MM.1S (cell line): ENCODE data around the gene SRSF6.

Source experiments
- DNase-seq: peaks from one replicate; pipeline ENCODE4 v3.0.0-alpha.2; 2015
- H2AFZ ChIP-seq: fragments of 300-600 bp; sonication (generic); 2 replicates; pipeline ENCODE4 v1.6.0; 2016; ENCODE audit warnings: antibody characterized with exemption, low read length
- H3F3A ChIP-seq: fragments of 300-600 bp; sonication (generic); 2 replicates; pipeline ENCODE4 v1.6.1; 2016; ENCODE audit warnings: mild to moderate bottlenecking, antibody characterized with exemption, low read length, moderate library complexity, mixed read lengths; ENCODE audit not compliant: insufficient read depth
- H3K27ac ChIP-seq: fragments of 300-600 bp; sonication (generic); 2 replicates; pipeline ENCODE4 v1.5.1; 2016; ENCODE audit warnings: mild to moderate bottlenecking, low read length
- H3K27me3 ChIP-seq: fragments of 300-600 bp; sonication (generic); replicated peaks from 2 replicates; pipeline ENCODE4 v1.6.0; 2016; ENCODE audit warnings: low read length; ENCODE audit not compliant: insufficient read depth
- H3K36me3 ChIP-seq: fragments of 300-600 bp; sonication (generic); replicated peaks from 2 replicates; pipeline ENCODE4 v1.6.1; 2016; ENCODE audit warnings: mild to moderate bottlenecking, low read length, mixed read lengths; ENCODE audit not compliant: insufficient read depth
- H3K4me1 ChIP-seq: fragments of 300-600 bp; sonication (generic); 2 replicates; pipeline ENCODE4 v1.6.1; 2016; ENCODE audit warnings: low read length, mixed read lengths
- H3K4me2 ChIP-seq: fragments of 300-600 bp; sonication (generic); 2 replicates; pipeline ENCODE4 v1.6.0; 2016; ENCODE audit warnings: low read depth, low read length
- H3K4me3 ChIP-seq: fragments of 300-600 bp; sonication (generic); 2 replicates; pipeline ENCODE4 v1.5.1; 2016; ENCODE audit warnings: low read length, mixed read lengths
- H3K79me2 ChIP-seq: fragments of 300-600 bp; sonication (generic); 2 replicates; pipeline ENCODE4 v1.6.1; 2016; ENCODE audit warnings: mixed run types, low read length, mixed read lengths
- H3K9ac ChIP-seq: fragments of 300-600 bp; sonication (generic); 2 replicates; pipeline ENCODE4 v1.6.1; 2016; ENCODE audit warnings: low read length, mixed read lengths
- H3K9me2 ChIP-seq: fragments of 300-600 bp; sonication (generic); replicated peaks from 2 replicates; pipeline ENCODE4 v1.6.1; 2016; ENCODE audit warnings: mild to moderate bottlenecking, low read length, mixed read lengths; ENCODE audit not compliant: insufficient read depth
- H3K9me3 ChIP-seq: fragments of 300-600 bp; sonication (generic); replicated peaks from 2 replicates; pipeline ENCODE4 v1.6.1; 2016; ENCODE audit warnings: mild to moderate bottlenecking, low read length, mixed read lengths; ENCODE audit not compliant: insufficient read depth
- H4K20me1 ChIP-seq: fragments of 300-600 bp; sonication (generic); 2 replicates; pipeline ENCODE4 v1.6.1; 2016; ENCODE audit warnings: mild to moderate bottlenecking, low read length, moderate library complexity, mixed read lengths; ENCODE audit not compliant: insufficient read depth
- CTCF ChIP-seq: fragments of 300-600 bp; sonication (generic); IDR thresholded peaks from 2 replicates; pipeline ENCODE4 v1.5.1; 2016; ENCODE audit warnings: antibody characterized with exemption, low read length, mixed read lengths
- EZH2 ChIP-seq: fragments of 300-600 bp; sonication (generic); optimal IDR thresholded peaks from 2 replicates; pipeline ENCODE3; 2017; ENCODE audit warnings: low read depth, mild to moderate bottlenecking, antibody characterized with exemption, low read length, mixed read lengths
- EZH2phosphoT487 ChIP-seq: fragments of 300-600 bp; sonication (generic); IDR thresholded peaks from 2 replicates; pipeline ENCODE4 v1.6.1; 2018; ENCODE audit warnings: antibody characterized with exemption, low read length

The SRSF6 gene

GRCh38 chr20:43438578-43439316, 18.9 kb upstream of the SRSF6 start:
- Histone ChIP-seq H2AFZ (no peak overlapping the region; the same call in 1 of the 2 replicates), H4K20me1 (no peaks in the 10 kb centered on the region), H3K4me1 (no peaks in the 10 kb centered on the region), H3K27me3 (no peaks in the 10 kb centered on the region), H3K4me2 (no peak overlapping the region), H3K27ac (no peak overlapping the region), H3K9me2 (no peaks in the 10 kb centered on the region), H3K79me2 (no peaks in the 10 kb centered on the region), H3K9ac (no peak overlapping the region), H3K4me3 (no peak overlapping the region), H3F3A (no peaks in the 10 kb centered on the region), H3K36me3 (no peaks in the 10 kb centered on the region), H3K9me3 (no peaks in the 10 kb centered on the region)
- TF ChIP-seq CTCF (no peak), EZH2 (no peak), EZH2phosphoT487 (no peak)
- no peak for DNase-seq

- H3K9me3 ChIP-seq, result no peaks in the 10 kb centered on the region
- no peaks in the 10 kb centered on the region for H4K20me1 ChIP-seq
- H3K4me1 ChIP-seq, result no peaks in the 10 kb centered on the region
- no peak overlapping the region for H2AFZ ChIP-seq
- no peak overlapping the region for H3K4me3 ChIP-seq
- no peaks in the 10 kb centered on the region for H3K27me3 ChIP-seq
- no peak for TF ChIP-seq EZH2
- no peak for TF ChIP-seq CTCF
- no peaks in the 10 kb centered on the region for H3K36me3 ChIP-seq
- no peak for DNase-seq
- no peaks in the 10 kb centered on the region for H3K79me2 ChIP-seq
- H3K4me2 ChIP-seq, result no peak overlapping the region
- H3K9ac ChIP-seq, result no peak overlapping the region
- no peaks in the 10 kb centered on the region for H3K9me2 ChIP-seq
- H3K27ac ChIP-seq, result no peak overlapping the region
- H3F3A ChIP-seq, result no peaks in the 10 kb centered on the region
Observed at GRCh38 chr20:43440531-43440930, 17.2 kb upstream of the SRSF6 start.

- Histone ChIP-seq H3K9me3 (no peaks in the 10 kb centered on the region), H3K4me3 (no peak overlapping the region), H3F3A (no peaks in the 10 kb centered on the region), H4K20me1 (no peaks in the 10 kb centered on the region), H3K4me2 (no peak overlapping the region), H3K27ac (no peak overlapping the region), H3K9ac (no peak overlapping the region), H2AFZ (no peak overlapping the region), H3K36me3 (no peaks in the 10 kb centered on the region), H3K79me2 (no peaks in the 10 kb centered on the region), H3K9me2 (no peaks in the 10 kb centered on the region), H3K4me1 (no peaks in the 10 kb centered on the region), H3K27me3 (no peaks in the 10 kb centered on the region)
- no peak for DNase-seq
- no peak for TF ChIP-seq CTCF
- no peak for TF ChIP-seq EZH2
- no peak for TF ChIP-seq EZH2phosphoT487
Observed at GRCh38 chr20:43442282-43442880, 15.3 kb upstream of the SRSF6 start.
